Thyroid gland (tissue), 4 donors: ENCODE data around the gene RFX7. TPM values are rescaled to one million over a fixed set of nuclear protein-coding genes. Genes with fewer than 3 reads are reported as not detected.

Experiments used
- DNase-seq, 2 donors: peaks; one replicate each; pipeline ENCODE4 v3.0.0-alpha.2; 2019
- H3K27ac ChIP-seq, 3 donors: fragments of 200-600 bp; sonication (generic); 1 replicate in 2 of 3; 2 replicates in 1 of 3; pipeline ENCODE4 v1.5.1; 2016 to 2019; ENCODE audit warnings: mild to moderate bottlenecking in 1 of 3, moderate library complexity in 1 of 3
- H3K27me3 ChIP-seq: fragments of 200-600 bp; sonication (generic); one replicate; pipeline ENCODE4 v1.5.1; 2019
- H3K36me3 ChIP-seq, 2 donors: fragments of 200-600 bp; sonication (generic); one replicate each; pipeline ENCODE4 v1.5.1; 2016 to 2019
- H3K4me1 ChIP-seq, 2 donors: fragments of 200-600 bp; sonication (generic); one replicate each; pipeline ENCODE4 v1.5.1; 2017 to 2019
- H3K4me3 ChIP-seq, 3 donors: fragments of 200-600 bp; sonication (generic); replicated peaks in 1 of 3; 1 replicate in 2 of 3; 2 replicates in 1 of 3; pipeline ENCODE4 v1.5.1; 2016; ENCODE audit warnings: mild to moderate bottlenecking in 1 of 3
- H3K9me3 ChIP-seq: fragments of 200-600 bp; sonication (generic); one replicate; pipeline ENCODE4 v1.5.1; 2017
- POLR2A ChIP-seq, 2 donors: fragments of 450-650 bp; IDR thresholded peaks; one replicate each; pipeline ENCODE4 v1.6.1; 2017; ENCODE audit warnings: antibody characterized with exemption in 2 of 2, mild to moderate bottlenecking in 2 of 2, moderate library complexity in 1 of 2
- WGBS, 2 donors: methylation state at CpG; one replicate each; pipeline ENCODE4 v1.1.5; 2017; 5-methylcytosine and 5-hydroxymethylcytosine counted together
- intact Hi-C: fragments of 100-400 bp; cut with DNase I; formaldehyde crosslinking; loops from one replicate; pipeline ENCODE4 v1.15.1; 2023
- total RNA-seq, 4 donors: library from RNA; depleted of rRNA; stranded (reverse); fragments of >200 nt; gene quantifications; one replicate each; pipeline ENCODE4 v1.2.3, GENCODE V29; 2016
- TF ChIP-seq, protein P1 (sequence below), 6 experiments: fragments of 200-600 bp in 3 of 6; fragments of 450-650 bp in 3 of 6; sonication (generic) in 3 of 6; IDR thresholded peaks; one replicate each; pipeline ENCODE4 v1.5.1; 2016 to 2019; ENCODE audit warnings: antibody characterized with exemption in 6 of 6, mild to moderate bottlenecking in 2 of 6, inconsistent platforms in 1 of 6, moderate library complexity in 1 of 6

The RFX7 gene
- total RNA-seq, 4 donors from 2014 or later, result 9.7 to 12.6 (median 11.4) TPM

DNA sequence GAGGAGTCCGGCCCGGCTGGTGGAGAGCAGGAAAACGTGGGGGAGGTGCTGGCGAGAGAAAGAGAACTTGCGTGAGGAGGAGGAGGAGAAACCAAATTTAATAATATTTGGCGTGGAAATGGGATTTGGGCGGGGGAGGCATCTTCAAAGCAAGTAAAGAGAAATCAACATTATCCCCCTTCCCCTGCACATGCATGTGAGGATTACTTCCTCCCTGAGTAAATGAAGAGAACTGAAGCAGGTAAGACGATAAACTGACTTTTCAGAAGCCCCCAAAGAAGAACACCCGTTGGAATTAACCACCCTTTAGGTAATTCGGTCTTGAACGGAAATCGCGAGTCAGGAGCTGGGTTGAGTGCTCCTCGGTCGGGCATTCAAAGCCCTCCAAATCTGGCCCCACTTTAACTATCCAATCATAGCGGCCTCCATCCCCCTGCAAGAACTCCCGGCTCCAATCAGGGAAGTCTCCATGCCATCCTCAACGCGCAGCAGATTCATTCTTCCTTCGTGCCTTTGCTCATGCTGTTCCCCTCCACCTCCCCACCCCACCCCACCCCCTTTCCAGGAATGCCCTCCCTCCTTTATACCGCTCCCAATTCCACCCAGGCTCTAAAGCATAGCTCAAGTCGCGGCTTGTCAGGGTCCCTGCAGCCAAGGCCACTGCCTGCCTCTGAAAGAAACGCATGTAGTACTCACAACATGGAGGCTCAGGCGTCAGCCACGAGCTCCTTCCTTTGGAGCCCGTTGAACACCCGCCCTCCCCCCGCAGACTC is 545 bp upstream of the RFX7 start:
- H3K4me1 ChIP-seq, result peaks cover 22 to 29% of the 10 kb centered on the region in 2 donors
- peak overlapping the region; percentile 62 to 68 (median 63) for H3K27ac ChIP-seq
- H3K9me3 ChIP-seq, result no peaks in the 10 kb centered on the region
- no peaks in the 10 kb centered on the region for H3K27me3 ChIP-seq
- H3K36me3 ChIP-seq, result no peaks in the 10 kb centered on the region
- peak; percentile 55 to 56 for DNase-seq
- 1 to 2% methylated on average over 29 of the region's 29 CpGs for WGBS, 2 donors
- peak overlapping the region in 2 of 3 donors; percentile 50 to 82 for H3K4me3 ChIP-seq
- peak in 1 of 2 donors; percentile 24 for TF ChIP-seq POLR2A (IDR thresholded peaks at IDR 0.05)
- TF ChIP-seq, protein P1, sequence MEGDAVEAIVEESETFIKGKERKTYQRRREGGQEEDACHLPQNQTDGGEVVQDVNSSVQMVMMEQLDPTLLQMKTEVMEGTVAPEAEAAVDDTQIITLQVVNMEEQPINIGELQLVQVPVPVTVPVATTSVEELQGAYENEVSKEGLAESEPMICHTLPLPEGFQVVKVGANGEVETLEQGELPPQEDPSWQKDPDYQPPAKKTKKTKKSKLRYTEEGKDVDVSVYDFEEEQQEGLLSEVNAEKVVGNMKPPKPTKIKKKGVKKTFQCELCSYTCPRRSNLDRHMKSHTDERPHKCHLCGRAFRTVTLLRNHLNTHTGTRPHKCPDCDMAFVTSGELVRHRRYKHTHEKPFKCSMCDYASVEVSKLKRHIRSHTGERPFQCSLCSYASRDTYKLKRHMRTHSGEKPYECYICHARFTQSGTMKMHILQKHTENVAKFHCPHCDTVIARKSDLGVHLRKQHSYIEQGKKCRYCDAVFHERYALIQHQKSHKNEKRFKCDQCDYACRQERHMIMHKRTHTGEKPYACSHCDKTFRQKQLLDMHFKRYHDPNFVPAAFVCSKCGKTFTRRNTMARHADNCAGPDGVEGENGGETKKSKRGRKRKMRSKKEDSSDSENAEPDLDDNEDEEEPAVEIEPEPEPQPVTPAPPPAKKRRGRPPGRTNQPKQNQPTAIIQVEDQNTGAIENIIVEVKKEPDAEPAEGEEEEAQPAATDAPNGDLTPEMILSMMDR (IDR thresholded peaks at IDR 0.05), result peak in 1 of 6 experiments; percentile 4
- intact Hi-C loops, result no loop called here

DNA sequence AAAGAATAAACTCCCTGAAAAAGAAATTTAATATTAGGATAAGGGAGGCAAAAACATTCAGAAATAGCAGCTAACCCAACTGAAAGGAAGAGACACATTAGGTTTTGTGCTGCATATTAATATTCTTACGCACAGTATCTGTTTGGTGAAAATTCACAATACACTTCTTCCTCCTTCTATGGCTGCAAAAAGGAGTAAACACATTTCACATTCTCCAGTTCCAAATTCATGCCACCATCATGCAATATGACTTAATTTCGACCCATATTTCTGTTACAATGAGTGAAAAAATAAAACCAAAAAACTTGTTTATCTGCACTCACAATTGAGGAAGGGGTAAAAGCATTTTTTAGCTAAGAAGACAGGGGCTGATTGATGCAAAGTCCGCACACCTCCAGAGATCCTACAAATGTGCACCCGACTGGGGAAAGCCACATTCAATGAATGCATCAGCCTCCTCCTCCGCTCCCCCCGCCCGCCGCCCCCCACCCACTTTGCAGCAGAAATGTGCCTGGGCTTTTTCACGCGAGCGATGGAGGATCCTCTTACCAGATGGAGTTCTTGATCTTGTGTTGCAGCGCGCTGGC is 1.0 kb downstream of the RFX7 start:
- Histone ChIP-seq H3K27me3 (no peaks in the 10 kb centered on the region), H3K9me3 (no peaks in the 10 kb centered on the region), H3K4me3 (peak overlapping the region; percentile 65 to 82 (median 80)), H3K36me3 (no peaks in the 10 kb centered on the region), H3K27ac (peak overlapping the region; percentile 86 to 94 (median 88)), H3K4me1 (peaks cover 22 to 29% of the 10 kb centered on the region in 2 donors)
- TF ChIP-seq POLR2A (IDR thresholded peaks at IDR 0.05), result no peak
- TF ChIP-seq, protein P1 (IDR thresholded peaks at IDR 0.05), result no peak
- WGBS, 2 donors, result 1% methylated on average over 11 of the region's 13 CpGs
- intact Hi-C loops, result no loop called here
- DNase-seq, result no peak

DNA sequence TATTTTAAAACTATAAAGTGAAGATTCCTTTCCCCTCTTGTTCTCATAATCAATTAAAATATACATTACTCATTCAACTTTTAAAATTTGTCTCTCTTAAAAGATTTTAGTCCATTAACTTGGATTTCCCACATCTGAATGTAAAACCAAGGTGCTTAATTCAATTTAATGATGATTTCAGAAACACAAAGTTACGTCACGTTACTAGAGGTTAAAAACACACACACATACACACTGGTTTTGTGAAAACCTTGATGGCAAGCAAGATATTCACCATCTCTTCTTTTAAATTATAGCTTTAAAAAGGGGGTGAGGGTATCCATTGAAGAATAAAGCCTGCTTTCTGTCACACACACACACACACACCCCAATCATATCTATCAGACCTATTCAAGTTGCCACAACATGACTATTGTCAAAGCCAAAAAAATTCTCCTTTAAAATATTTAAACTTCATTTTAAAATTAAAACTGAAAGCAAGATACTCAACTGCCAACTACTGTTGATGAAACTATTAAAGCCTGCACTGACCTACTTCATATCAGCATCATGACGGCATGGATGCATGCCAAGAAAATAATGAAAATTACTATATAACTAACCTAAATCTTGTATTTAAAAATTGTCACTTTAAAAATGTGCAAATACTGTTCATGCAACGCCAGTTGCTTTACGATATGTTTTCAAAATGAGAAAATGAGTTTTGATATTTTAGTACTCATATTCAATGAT is 2.1 kb downstream of the RFX7 start:
- peaks cover 22 to 29% of the 10 kb centered on the region in 2 donors for H3K4me1 ChIP-seq
- no peaks in the 10 kb centered on the region for H3K27me3 ChIP-seq
- intact Hi-C loops, result no loop called here
- no peaks in the 10 kb centered on the region for H3K9me3 ChIP-seq
- WGBS, 2 donors, result 54 to 62% methylated on average over 5 of the region's 5 CpGs
- TF ChIP-seq POLR2A (IDR thresholded peaks at IDR 0.05), result no peak
- TF ChIP-seq, protein P1 (IDR thresholded peaks at IDR 0.05), result no peak
- no peaks in the 10 kb centered on the region for H3K36me3 ChIP-seq
- H3K27ac ChIP-seq, result no peak overlapping the region
- no peak for DNase-seq
- H3K4me3 ChIP-seq, result peak overlapping the region in 1 of 3 donors; percentile 4

DNA sequence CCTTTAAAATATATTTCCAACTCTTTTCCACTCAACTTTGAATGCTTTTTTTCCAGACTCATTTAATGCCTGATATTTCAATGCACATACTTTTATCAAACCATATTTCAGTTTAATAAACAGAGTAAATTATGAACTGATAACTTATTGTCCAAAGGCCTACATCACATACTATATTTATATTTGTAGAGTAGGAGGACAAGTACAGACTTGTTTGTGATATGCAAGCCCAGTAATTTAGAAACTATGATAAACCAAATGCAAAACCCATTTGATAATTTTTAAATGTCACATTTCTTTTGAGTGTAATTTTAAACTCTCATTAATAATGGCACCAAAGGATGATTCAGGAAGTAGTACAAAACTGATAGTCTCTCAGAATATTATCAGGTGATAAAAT is 3.3 kb downstream of the RFX7 start:
- intact Hi-C loops, result no loop called here
- TF ChIP-seq POLR2A (IDR thresholded peaks at IDR 0.05), result no peak
- TF ChIP-seq, protein P1 (IDR thresholded peaks at IDR 0.05), result no peak
- Histone ChIP-seq H3K9me3 (no peaks in the 10 kb centered on the region), H3K36me3 (no peaks in the 10 kb centered on the region), H3K27ac (no peak overlapping the region), H3K27me3 (no peaks in the 10 kb centered on the region), H3K4me3 (no peak overlapping the region), H3K4me1 (peaks cover 18 to 25% of the 10 kb centered on the region in 2 donors)
- DNase-seq, result no peak
